ENCODE results near the gene AMIGO3. TPM values are rescaled to one million over a fixed set of nuclear protein-coding genes. Genes with fewer than 3 reads are reported as not detected.

Gene AMIGO3
- total RNA-seq, 2 experiments from 2014 or later, result 0.82 to 1.3 TPM

GRCh38 chr3:49720855-49721595, 1.5 kb upstream of the AMIGO3 start:
- Mint-ChIP-seq H3K27ac (peak overlapping the region; percentile 30), H3K27me3 (no peaks in the 10 kb centered on the region), H3K4me3 (peak overlapping the region; percentile 59), H3K36me3 (ENCODE audit: low read depth) (peaks cover 31% of the 10 kb centered on the region), H3K4me1 (ENCODE audit: low read depth) (peaks cover 48% of the 10 kb centered on the region), H3K9me3 (no peaks in the 10 kb centered on the region)
- H3K4me1 ChIP-seq (ENCODE audit: insufficient read depth, low read length), result peaks cover 43% of the 10 kb centered on the region
- ATAC-seq (ENCODE audit: poor library complexity) (no peak), DNase-seq (peak in 1 of 14 experiments; percentile 31)
- H3K36me3 ChIP-seq (ENCODE audit: insufficient read depth, low read length), result peaks cover 32% of the 10 kb centered on the region
- intact Hi-C loops (cut with DNase I, micrococcal nuclease), result no loop called here
- H3K4me3 ChIP-seq (ENCODE audit: low read length), result no peak overlapping the region
- ChIA-PET CTCF (interaction anchor here (1.2 kb wide), 1 partner anchor 17 kb away, joined by 3 read pairs; no protein-coding TSS in a partner anchor), POLR2A (interaction anchor here (0.7 to 3.9 kb wide), 2 partner anchors 66 to 124 kb away, joined by 3 to 18 read pairs; partner anchors contain the start of gene IP6K1)
- TF ChIP-seq CTCF (IDR thresholded peaks at IDR 0.05), result no peak
- no peak overlapping the region for H3K27ac ChIP-seq (ENCODE audit: low read depth in 1 of 2, low read length in 2 of 2)
- no peaks in the 10 kb centered on the region for H3K9me3 ChIP-seq (ENCODE audit: control insufficient read depth in 1 of 2, insufficient read depth in 1 of 2, low read length in 2 of 2)
- no peaks in the 10 kb centered on the region for H3K27me3 ChIP-seq (ENCODE audit: control insufficient read depth in 1 of 2, insufficient read depth in 2 of 2, low read length in 2 of 2)

- DNase-seq (peak in 1 of 14 experiments; percentile 16), ATAC-seq (ENCODE audit: poor library complexity) (no peak)
- no peak for TF ChIP-seq CTCF (IDR thresholded peaks at IDR 0.05)
- Histone ChIP-seq H3K9me3 (ENCODE audit: control insufficient read depth in 1 of 2, insufficient read depth in 1 of 2, low read length in 2 of 2) (no peaks in the 10 kb centered on the region), H3K4me3 (ENCODE audit: low read length) (peak overlapping the region; percentile 80), H3K4me1 (ENCODE audit: insufficient read depth, low read length) (peaks cover 33% of the 10 kb centered on the region), H3K27me3 (ENCODE audit: control insufficient read depth in 1 of 2, insufficient read depth in 2 of 2, low read length in 2 of 2) (no peaks in the 10 kb centered on the region), H3K27ac (ENCODE audit: low read depth in 1 of 2, low read length in 2 of 2) (no peak overlapping the region), H3K36me3 (ENCODE audit: insufficient read depth, low read length) (peaks cover 39% of the 10 kb centered on the region)
- POLR2A ChIA-PET, result interaction anchor here (0.5 to 3.9 kb wide), 4 partner anchors 68 to 625 kb away, joined by 3 to 18 read pairs (median 9); partner anchors contain the start of genes INKA1, IP6K1 and QRICH1
- H3K27ac Mint-ChIP-seq, result peak overlapping the region; percentile 95
- peak overlapping the region; percentile 96 for H3K4me3 Mint-ChIP-seq
- CTCF ChIA-PET, result interaction anchor here (1.2 to 2.2 kb wide), 7 partner anchors 13 to 179 kb away, joined by 3 to 8 read pairs (median 4); no protein-coding TSS in a partner anchor
- peaks cover 23% of the 10 kb centered on the region for H3K36me3 Mint-ChIP-seq (ENCODE audit: low read depth)
- no peaks in the 10 kb centered on the region for H3K27me3 Mint-ChIP-seq
- intact Hi-C loops (cut with DNase I, micrococcal nuclease), result loop anchor here (2.0 kb wide), 2 partner anchors 16 to 68 kb away; partner anchors contain the start of gene IP6K1 (in 2 of the 2)
- no peaks in the 10 kb centered on the region for H3K9me3 Mint-ChIP-seq
- H3K4me1 Mint-ChIP-seq (ENCODE audit: low read depth), result peaks cover 38% of the 10 kb centered on the region
Measured at GRCh38 chr3:49718858-49719213, 648 bp downstream of the AMIGO3 start.

- no peaks in the 10 kb centered on the region for H3K9me3 ChIP-seq (ENCODE audit: control insufficient read depth in 1 of 2, insufficient read depth in 1 of 2, low read length in 2 of 2)
- intact Hi-C loops (cut with DNase I, micrococcal nuclease), result loop anchor here (2.0 kb wide), 2 partner anchors 15 to 69 kb away; partner anchors contain the start of gene IP6K1 (in 2 of the 2)
- no peaks in the 10 kb centered on the region for H3K27me3 Mint-ChIP-seq
- no peak for TF ChIP-seq CTCF (IDR thresholded peaks at IDR 0.05)
- DNase-seq, result peak in 2 of 14 experiments; percentile 9 to 45
- peak overlapping the region; percentile 80 for H3K4me3 ChIP-seq (ENCODE audit: low read length)
- H3K36me3 ChIP-seq (ENCODE audit: insufficient read depth, low read length), result peaks cover 39% of the 10 kb centered on the region
- ATAC-seq (ENCODE audit: poor library complexity), result no peak
- H3K9me3 Mint-ChIP-seq, result no peaks in the 10 kb centered on the region
- peaks cover 34% of the 10 kb centered on the region for H3K4me1 ChIP-seq (ENCODE audit: insufficient read depth, low read length)
- H3K4me3 Mint-ChIP-seq, result peak overlapping the region; percentile 96
- ChIA-PET POLR2A (interaction anchor here (2.0 to 3.9 kb wide), 2 partner anchors 69 to 85 kb away, joined by 15 to 18 read pairs; partner anchors contain the start of genes INKA1 and IP6K1), CTCF (interaction anchor here (1.2 to 2.2 kb wide), 7 partner anchors 14 to 178 kb away, joined by 3 to 8 read pairs (median 4); no protein-coding TSS in a partner anchor)
- no peak overlapping the region for H3K27ac ChIP-seq (ENCODE audit: low read depth in 1 of 2, low read length in 2 of 2)
- H3K27ac Mint-ChIP-seq, result peak overlapping the region; percentile 95
- H3K4me1 Mint-ChIP-seq (ENCODE audit: low read depth), result peaks cover 34% of the 10 kb centered on the region
- peaks cover 20% of the 10 kb centered on the region for H3K36me3 Mint-ChIP-seq (ENCODE audit: low read depth)
- H3K27me3 ChIP-seq (ENCODE audit: control insufficient read depth in 1 of 2, insufficient read depth in 2 of 2, low read length in 2 of 2), result no peaks in the 10 kb centered on the region
Measured at GRCh38 chr3:49717959-49718857, 1.3 kb downstream of the AMIGO3 start.

Measured in CD4-positive, alpha-beta T cell (primary cell).